ENCODE measurements around the gene SNX27. TPM values are rescaled to one million over a fixed set of nuclear protein-coding genes. Genes with fewer than 3 reads are reported as not detected.

Gene SNX27
- total and polyA plus RNA-seq, 10 of the 15 experiments (the other 5 are each of a cell fraction or from before 2014, with no cell fraction given), result 3.8 to 21.8 (median 12.5) TPM

DNA sequence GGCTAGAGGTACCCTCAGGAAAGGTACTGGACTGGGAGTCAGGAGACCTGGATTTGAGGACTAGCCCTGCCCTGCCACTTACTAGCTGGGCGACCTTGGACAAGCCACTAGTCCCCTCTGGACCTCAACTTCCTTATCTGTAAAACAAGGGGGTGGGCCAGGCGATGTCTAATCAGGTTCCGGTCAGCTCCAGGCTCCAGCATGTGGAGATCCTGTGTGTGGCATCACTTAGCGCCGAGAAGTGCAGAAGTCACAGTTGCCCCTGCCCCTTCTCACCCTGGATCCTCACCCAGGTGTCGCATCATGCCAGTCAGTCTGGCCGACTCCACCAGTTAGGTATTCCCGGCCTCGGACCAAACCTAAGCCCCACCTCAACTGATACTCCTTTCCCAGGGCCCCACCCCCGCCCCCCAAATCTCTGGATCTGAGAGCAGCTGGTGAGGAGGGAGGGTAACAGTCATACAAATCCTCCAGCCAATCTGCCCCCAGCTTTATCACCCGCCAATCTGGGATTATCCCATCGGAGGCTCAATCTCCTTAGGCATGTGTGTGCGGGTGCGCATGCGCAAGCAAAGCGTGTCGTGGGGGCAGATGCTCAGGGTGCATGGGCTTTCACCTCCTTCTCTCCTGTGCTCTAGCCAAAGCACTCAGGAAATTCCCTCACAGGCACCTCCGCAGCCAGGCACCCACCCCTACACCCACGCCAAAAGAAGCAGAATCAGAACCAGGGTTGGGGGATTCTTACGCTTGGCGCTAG is 99.4 kb downstream of the SNX27 start:
- ChIA-PET CTCF (no interaction called here), POLR2A (no interaction called here), RAD21 (ENCODE audit: unreplicated experiment) (no interaction called here), SMC1A (ENCODE audit: uncharacterized antibody, unreplicated experiment) (no interaction called here)
- Histone ChIP-seq H3K4me2 (ENCODE audit: control insufficient read depth, insufficient read depth) (no peak overlapping the region), H3K79me2 (ENCODE audit: control insufficient read depth, insufficient read depth, low read length) (no peaks in the 10 kb centered on the region), H3K9me3 (replicated peaks; ENCODE audit: control insufficient read depth, insufficient read depth, low read length) (no peaks in the 10 kb centered on the region), H3K27me3 (replicated peaks in 1 of 2; ENCODE audit: control insufficient read depth in 2 of 2, insufficient read depth in 2 of 2, low read length in 1 of 2) (peaks cover 0 to 6% of the 10 kb centered on the region in 2 experiments; a peak in 2 of 4 replicates), H3K27ac (ENCODE audit: control insufficient read depth, insufficient read depth) (no peak overlapping the region), H3K4me3 (no peak overlapping the region), H3K4me1 (ENCODE audit: control insufficient read depth, insufficient read depth, low read length) (no peaks in the 10 kb centered on the region), H4K20me1 (ENCODE audit: control insufficient read depth, insufficient read depth) (no peaks in the 10 kb centered on the region), H3K36me3 (ENCODE audit: control insufficient read depth in 2 of 2, insufficient read depth in 2 of 2, low read length in 1 of 2) (no peaks in the 10 kb centered on the region), H2AFZ (ENCODE audit: control insufficient read depth, low read depth, low read length) (no peak overlapping the region), H3K9ac (ENCODE audit: control insufficient read depth, insufficient read depth, low read length) (no peak overlapping the region)
- DNase-seq (ENCODE audit: low read depth, low spot score) (no peak), FAIRE-seq (no peak), ATAC-seq (no peak)
- 56% methylated on average over 21 of the region's 21 CpGs for WGBS (ENCODE audit: insufficient coverage, insufficient replicate concordance, low lambda C conversion rate, missing lambda C conversion rate)
- BruUV-seq (replicated peaks), result no TSS peak
- intact Hi-C loops (cut with micrococcal nuclease; ENCODE audit: unreplicated experiment), result loop anchor here (10.0 kb wide), 1 partner anchor 124 kb away; the partner anchor contains the start of genes C2CD4D and RORC
- in situ Hi-C loops (cut with MboI), result no loop called here
- TF ChIP-seq POU2F2 (IDR thresholded peaks at IDR 0.05; ENCODE audit: borderline replicate concordance, low read depth, low read length), result no peak
- no peak for TF ChIP-seq EGR1 (IDR thresholded peaks at IDR 0.05; ENCODE audit: borderline replicate concordance in 1 of 2, low read depth in 2 of 2, low read length in 2 of 2)
- TF ChIP-seq, protein P1, sequence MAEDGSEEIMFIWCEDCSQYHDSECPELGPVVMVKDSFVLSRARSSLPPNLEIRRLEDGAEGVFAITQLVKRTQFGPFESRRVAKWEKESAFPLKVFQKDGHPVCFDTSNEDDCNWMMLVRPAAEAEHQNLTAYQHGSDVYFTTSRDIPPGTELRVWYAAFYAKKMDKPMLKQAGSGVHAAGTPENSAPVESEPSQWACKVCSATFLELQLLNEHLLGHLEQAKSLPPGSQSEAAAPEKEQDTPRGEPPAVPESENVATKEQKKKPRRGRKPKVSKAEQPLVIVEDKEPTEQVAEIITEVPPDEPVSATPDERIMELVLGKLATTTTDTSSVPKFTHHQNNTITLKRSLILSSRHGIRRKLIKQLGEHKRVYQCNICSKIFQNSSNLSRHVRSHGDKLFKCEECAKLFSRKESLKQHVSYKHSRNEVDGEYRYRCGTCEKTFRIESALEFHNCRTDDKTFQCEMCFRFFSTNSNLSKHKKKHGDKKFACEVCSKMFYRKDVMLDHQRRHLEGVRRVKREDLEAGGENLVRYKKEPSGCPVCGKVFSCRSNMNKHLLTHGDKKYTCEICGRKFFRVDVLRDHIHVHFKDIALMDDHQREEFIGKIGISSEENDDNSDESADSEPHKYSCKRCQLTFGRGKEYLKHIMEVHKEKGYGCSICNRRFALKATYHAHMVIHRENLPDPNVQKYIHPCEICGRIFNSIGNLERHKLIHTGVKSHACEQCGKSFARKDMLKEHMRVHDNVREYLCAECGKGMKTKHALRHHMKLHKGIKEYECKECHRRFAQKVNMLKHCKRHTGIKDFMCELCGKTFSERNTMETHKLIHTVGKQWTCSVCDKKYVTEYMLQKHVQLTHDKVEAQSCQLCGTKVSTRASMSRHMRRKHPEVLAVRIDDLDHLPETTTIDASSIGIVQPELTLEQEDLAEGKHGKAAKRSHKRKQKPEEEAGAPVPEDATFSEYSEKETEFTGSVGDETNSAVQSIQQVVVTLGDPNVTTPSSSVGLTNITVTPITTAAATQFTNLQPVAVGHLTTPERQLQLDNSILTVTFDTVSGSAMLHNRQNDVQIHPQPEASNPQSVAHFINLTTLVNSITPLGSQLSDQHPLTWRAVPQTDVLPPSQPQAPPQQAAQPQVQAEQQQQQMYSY (CRISPR knock-in tag; IDR thresholded peaks at IDR 0.05), result no peak
- no peak for TF ChIP-seq HDAC6 (IDR thresholded peaks at IDR 0.05; ENCODE audit: unreplicated experiment)
- no peak for TF ChIP-seq NRF1 (conservative IDR thresholded peaks at IDR 0.05; ENCODE audit: low read depth, low read length)
- no peak for TF ChIP-seq ESRRA (IDR thresholded peaks at IDR 0.05; ENCODE audit: low read length)
- TF ChIP-seq STAT1 (conservative IDR thresholded peaks at IDR 0.05), result no peak
- no peak for TF ChIP-seq EP300 (IDR thresholded peaks at IDR 0.05; ENCODE audit: borderline replicate concordance in 1 of 2, control insufficient read depth in 1 of 2, low read depth in 2 of 2, low read length in 2 of 2)
- no peak for TF ChIP-seq RCOR1 (conservative IDR thresholded peaks at IDR 0.05; ENCODE audit: low read depth, low read length)
- TF ChIP-seq SPI1 (IDR thresholded peaks at IDR 0.05; ENCODE audit: borderline replicate concordance, insufficient read depth, low read depth, low read length), result no peak
- TF ChIP-seq CHD2 (IDR thresholded peaks at IDR 0.05; ENCODE audit: borderline replicate concordance, low read depth, low read length), result no peak
- TF ChIP-seq, protein P2, sequence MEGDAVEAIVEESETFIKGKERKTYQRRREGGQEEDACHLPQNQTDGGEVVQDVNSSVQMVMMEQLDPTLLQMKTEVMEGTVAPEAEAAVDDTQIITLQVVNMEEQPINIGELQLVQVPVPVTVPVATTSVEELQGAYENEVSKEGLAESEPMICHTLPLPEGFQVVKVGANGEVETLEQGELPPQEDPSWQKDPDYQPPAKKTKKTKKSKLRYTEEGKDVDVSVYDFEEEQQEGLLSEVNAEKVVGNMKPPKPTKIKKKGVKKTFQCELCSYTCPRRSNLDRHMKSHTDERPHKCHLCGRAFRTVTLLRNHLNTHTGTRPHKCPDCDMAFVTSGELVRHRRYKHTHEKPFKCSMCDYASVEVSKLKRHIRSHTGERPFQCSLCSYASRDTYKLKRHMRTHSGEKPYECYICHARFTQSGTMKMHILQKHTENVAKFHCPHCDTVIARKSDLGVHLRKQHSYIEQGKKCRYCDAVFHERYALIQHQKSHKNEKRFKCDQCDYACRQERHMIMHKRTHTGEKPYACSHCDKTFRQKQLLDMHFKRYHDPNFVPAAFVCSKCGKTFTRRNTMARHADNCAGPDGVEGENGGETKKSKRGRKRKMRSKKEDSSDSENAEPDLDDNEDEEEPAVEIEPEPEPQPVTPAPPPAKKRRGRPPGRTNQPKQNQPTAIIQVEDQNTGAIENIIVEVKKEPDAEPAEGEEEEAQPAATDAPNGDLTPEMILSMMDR (IDR thresholded peaks at IDR 0.05 in 2 of 3, conservative IDR thresholded peaks at IDR 0.05 in 1 of 3; ENCODE audit: control insufficient read depth in 2 of 3, extremely low read depth in 1 of 3, insufficient read depth in 1 of 3, low read depth in 3 of 3, low read length in 3 of 3), result no peak
- no peak for TF ChIP-seq GATAD2B (conservative IDR thresholded peaks at IDR 0.05; ENCODE audit: low read depth)
- no peak for TF ChIP-seq LARP7 (IDR thresholded peaks at IDR 0.05)
- TF ChIP-seq, protein P3, sequence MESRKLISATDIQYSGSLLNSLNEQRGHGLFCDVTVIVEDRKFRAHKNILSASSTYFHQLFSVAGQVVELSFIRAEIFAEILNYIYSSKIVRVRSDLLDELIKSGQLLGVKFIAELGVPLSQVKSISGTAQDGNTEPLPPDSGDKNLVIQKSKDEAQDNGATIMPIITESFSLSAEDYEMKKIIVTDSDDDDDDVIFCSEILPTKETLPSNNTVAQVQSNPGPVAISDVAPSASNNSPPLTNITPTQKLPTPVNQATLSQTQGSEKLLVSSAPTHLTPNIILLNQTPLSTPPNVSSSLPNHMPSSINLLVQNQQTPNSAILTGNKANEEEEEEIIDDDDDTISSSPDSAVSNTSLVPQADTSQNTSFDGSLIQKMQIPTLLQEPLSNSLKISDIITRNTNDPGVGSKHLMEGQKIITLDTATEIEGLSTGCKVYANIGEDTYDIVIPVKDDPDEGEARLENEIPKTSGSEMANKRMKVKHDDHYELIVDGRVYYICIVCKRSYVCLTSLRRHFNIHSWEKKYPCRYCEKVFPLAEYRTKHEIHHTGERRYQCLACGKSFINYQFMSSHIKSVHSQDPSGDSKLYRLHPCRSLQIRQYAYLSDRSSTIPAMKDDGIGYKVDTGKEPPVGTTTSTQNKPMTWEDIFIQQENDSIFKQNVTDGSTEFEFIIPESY (IDR thresholded peaks at IDR 0.05), result no peak
- TF ChIP-seq IKZF2 (IDR thresholded peaks at IDR 0.05), result no peak
